Neural cell (in vitro differentiated cells): ENCODE data around the gene SLC15A4.

Experiments
- EP300 ChIP-seq: fragments of 450-650 bp; conservative IDR thresholded peaks from 2 replicates; pipeline ENCODE4 v1.6.1; 2014; ENCODE audit warnings: antibody characterized with exemption, mild to moderate bottlenecking, moderate library complexity; ENCODE audit not compliant: poor library complexity, severe bottlenecking
- EZH2 ChIP-seq: fragments of 200-600, 300-800 bp; shearing (Covaris generic), sonication (generic); IDR thresholded peaks from 2 replicates; pipeline ENCODE4 v1.6.1; 2014; ENCODE audit warnings: antibody characterized with exemption, low read length, borderline replicate concordance, mild to moderate bottlenecking; ENCODE audit not compliant: insufficient read depth, poor library complexity, severe bottlenecking
- MXI1 ChIP-seq: fragments of 450-650 bp; conservative IDR thresholded peaks from 2 replicates; pipeline ENCODE4 v1.6.1; 2014; ENCODE audit warnings: antibody characterized with exemption, mild to moderate bottlenecking; ENCODE audit not compliant: poor library complexity, severe bottlenecking
- POLR2AphosphoS5 ChIP-seq: IDR thresholded peaks from 2 replicates; pipeline ENCODE4 v1.6.1; 2012
- SMC3 ChIP-seq: fragments of 450-650 bp; conservative IDR thresholded peaks from 2 replicates; pipeline ENCODE4 v1.6.1; 2014; ENCODE audit warnings: antibody characterized with exemption, mild to moderate bottlenecking, moderate library complexity; ENCODE audit not compliant: poor library complexity
- TAF1 ChIP-seq: IDR thresholded peaks from 2 replicates; pipeline ENCODE4 v1.6.1; 2012; ENCODE audit warnings: low read depth
- TF ChIP-seq, protein P1 (sequence below): fragments of 450-650 bp; IDR thresholded peaks from 2 replicates; pipeline ENCODE4 v1.5.1; 2014; ENCODE audit warnings: antibody characterized with exemption, mild to moderate bottlenecking, moderate library complexity; ENCODE audit not compliant: poor library complexity, severe bottlenecking
- TF ChIP-seq, protein P2 (sequence below): IDR thresholded peaks from 2 replicates; pipeline ENCODE4 v1.6.1; 2012; ENCODE audit warnings: borderline replicate concordance

DNA sequence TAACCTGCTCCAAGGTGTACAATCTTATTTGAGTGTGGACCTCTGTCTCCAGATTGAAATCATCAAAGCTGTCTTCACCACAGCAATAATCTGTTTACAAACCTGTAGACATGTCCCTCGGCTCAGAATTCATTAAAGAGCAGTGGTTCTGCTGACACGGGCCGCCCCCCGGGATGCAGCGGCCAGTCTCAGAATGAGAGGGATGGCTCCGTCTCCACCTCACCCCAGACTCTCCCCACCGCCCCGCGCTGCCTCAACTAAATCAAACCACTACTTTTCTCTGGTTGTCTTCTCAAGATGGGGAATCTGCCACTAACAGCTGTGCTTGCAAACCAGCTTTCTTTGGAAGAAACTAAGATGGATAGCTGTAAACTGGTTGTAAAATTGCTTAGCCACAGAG, 56.2 kb downstream of the SLC15A4 start:
- TF ChIP-seq, protein P1, sequence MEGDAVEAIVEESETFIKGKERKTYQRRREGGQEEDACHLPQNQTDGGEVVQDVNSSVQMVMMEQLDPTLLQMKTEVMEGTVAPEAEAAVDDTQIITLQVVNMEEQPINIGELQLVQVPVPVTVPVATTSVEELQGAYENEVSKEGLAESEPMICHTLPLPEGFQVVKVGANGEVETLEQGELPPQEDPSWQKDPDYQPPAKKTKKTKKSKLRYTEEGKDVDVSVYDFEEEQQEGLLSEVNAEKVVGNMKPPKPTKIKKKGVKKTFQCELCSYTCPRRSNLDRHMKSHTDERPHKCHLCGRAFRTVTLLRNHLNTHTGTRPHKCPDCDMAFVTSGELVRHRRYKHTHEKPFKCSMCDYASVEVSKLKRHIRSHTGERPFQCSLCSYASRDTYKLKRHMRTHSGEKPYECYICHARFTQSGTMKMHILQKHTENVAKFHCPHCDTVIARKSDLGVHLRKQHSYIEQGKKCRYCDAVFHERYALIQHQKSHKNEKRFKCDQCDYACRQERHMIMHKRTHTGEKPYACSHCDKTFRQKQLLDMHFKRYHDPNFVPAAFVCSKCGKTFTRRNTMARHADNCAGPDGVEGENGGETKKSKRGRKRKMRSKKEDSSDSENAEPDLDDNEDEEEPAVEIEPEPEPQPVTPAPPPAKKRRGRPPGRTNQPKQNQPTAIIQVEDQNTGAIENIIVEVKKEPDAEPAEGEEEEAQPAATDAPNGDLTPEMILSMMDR = no peak
- TF ChIP-seq EZH2 (no peak), POLR2AphosphoS5 (no peak), SMC3 (no peak), EP300 (no peak), TAF1 (no peak), MXI1 (no peak)
- TF ChIP-seq, protein P2, sequence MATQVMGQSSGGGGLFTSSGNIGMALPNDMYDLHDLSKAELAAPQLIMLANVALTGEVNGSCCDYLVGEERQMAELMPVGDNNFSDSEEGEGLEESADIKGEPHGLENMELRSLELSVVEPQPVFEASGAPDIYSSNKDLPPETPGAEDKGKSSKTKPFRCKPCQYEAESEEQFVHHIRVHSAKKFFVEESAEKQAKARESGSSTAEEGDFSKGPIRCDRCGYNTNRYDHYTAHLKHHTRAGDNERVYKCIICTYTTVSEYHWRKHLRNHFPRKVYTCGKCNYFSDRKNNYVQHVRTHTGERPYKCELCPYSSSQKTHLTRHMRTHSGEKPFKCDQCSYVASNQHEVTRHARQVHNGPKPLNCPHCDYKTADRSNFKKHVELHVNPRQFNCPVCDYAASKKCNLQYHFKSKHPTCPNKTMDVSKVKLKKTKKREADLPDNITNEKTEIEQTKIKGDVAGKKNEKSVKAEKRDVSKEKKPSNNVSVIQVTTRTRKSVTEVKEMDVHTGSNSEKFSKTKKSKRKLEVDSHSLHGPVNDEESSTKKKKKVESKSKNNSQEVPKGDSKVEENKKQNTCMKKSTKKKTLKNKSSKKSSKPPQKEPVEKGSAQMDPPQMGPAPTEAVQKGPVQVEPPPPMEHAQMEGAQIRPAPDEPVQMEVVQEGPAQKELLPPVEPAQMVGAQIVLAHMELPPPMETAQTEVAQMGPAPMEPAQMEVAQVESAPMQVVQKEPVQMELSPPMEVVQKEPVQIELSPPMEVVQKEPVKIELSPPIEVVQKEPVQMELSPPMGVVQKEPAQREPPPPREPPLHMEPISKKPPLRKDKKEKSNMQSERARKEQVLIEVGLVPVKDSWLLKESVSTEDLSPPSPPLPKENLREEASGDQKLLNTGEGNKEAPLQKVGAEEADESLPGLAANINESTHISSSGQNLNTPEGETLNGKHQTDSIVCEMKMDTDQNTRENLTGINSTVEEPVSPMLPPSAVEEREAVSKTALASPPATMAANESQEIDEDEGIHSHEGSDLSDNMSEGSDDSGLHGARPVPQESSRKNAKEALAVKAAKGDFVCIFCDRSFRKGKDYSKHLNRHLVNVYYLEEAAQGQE = no peak
